Ovary (tissue), 3 donors: ENCODE measurements around the gene LTBR.
A peak's percentile ranks its signal among the peaks of the same experiment; 100 is the strongest.

ENCODE experiments used
- CTCF ChIP-seq, 3 donors: fragments of 450-650 bp in 2 of 3; fragments of 200-600 bp in 1 of 3; IDR thresholded peaks; one replicate each; pipeline versions ENCODE4 v1.5.1 to v1.8.0; 2016 to 2022; ENCODE audit warnings: antibody characterized with exemption in 3 of 3, mild to moderate bottlenecking in 1 of 3
- EP300 ChIP-seq: sonication (generic); formaldehyde crosslinking; IDR thresholded peaks from one replicate; pipeline ENCODE4 v1.6.1; 2017; ENCODE audit warnings: antibody characterized with exemption
- POLR2A ChIP-seq: fragments of 450-650 bp; IDR thresholded peaks from one replicate; pipeline ENCODE4 v1.6.1; 2017; ENCODE audit warnings: antibody characterized with exemption, mild to moderate bottlenecking, moderate library complexity
- donor health status: DM: no; HTN: no; CAD: no.

DNA sequence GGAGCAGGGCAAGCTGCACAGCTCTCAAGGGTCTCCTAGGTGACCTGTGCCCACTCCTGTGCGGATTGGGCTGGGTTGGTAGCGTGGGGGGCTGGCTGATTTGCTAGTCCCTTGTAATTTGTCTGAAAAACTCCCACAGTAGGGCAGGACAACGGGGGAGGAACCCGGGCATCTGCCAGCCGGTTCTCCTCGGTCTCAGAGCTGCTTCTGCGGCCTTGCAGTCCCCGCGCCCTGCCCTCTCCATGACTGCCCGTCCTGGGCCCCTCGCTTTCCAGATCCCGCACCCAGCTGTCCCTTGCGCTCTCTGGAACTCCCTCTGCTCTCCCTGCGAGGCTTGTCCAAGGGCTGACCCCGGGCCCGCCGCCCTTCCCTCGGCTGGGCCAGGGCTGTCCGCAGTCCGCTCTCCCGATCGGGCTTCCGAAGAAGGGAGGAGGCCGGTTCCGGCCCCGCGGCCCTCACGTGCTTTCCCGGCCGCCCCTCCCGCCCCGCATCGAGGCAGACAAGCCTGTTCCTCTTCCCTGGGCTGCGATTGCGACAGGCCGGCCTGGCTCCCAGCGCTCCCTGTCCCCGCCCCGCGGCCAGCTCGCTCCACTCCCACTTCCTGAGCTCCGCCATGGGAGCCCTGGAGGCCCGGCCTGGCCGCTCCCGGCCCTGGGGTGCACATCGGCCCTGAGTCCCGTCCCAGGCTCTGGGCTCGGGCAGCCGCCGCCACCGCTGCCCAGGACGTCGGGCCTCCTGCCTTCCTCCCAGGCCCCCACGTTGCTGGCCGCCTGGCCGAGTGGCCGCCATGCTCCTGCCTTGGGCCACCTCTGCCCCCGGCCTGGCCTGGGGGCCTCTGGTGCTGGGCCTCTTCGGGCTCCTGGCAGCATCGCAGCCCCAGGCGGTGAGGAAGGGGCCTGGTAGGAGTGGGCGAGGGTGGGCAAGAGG lies at the start of gene LTBR:
- TF ChIP-seq CTCF (IDR thresholded peaks at IDR 0.05) (peak in 1 of 3 donors; percentile 29), POLR2A (peak; percentile 81), EP300 (peak; percentile 85)
